Cardiac fibroblast (primary cell): ENCODE results near the gene YLPM1.

ENCODE experiments used
- DNase-seq, 2 donors: peaks; one replicate each; pipeline versions ENCODE4 v3.0.0 to v3.0.0-alpha.2; 2010; ENCODE audit warnings: low read depth in 2 of 2
- H3K4me3 ChIP-seq, 2 donors: replicated peaks in 1 of 2; 1 replicate in 1 of 2; 2 replicates in 1 of 2; pipeline ENCODE4 v1.5.1; 2011; ENCODE audit warnings: low read depth in 2 of 2, low read length in 2 of 2, mild to moderate bottlenecking in 2 of 2, moderate library complexity in 1 of 2
- TF ChIP-seq, protein P1 (sequence below): IDR thresholded peaks from one replicate; pipeline ENCODE4 v1.5.1; 2011; ENCODE audit warnings: low read depth, mild to moderate bottlenecking, low read length, inconsistent platforms

YLPM1 gene

DNA sequence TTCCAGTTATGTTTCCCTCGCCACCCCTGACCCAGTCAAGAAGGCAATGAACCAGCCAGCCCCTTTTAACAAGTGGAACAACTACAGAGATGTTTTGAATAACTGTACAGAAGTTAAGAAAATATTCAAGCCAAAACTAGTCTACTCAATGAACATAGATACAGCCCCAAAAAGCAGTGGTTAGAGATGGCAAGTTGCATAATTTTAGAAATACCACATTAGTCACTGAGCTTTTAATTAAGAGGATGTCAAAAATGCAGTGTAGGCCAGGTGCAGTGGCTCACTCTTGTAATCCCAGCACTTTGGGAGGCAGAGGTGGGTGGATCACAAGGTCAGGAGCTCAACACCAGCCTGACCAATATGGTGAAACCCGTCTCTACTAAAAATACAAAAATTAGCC, 85.7 kb downstream of the YLPM1 start:
- H3K4me3 ChIP-seq, result no peak overlapping the region
- DNase-seq, result peak in 1 of 2 donors; percentile 32
- TF ChIP-seq, protein P1, sequence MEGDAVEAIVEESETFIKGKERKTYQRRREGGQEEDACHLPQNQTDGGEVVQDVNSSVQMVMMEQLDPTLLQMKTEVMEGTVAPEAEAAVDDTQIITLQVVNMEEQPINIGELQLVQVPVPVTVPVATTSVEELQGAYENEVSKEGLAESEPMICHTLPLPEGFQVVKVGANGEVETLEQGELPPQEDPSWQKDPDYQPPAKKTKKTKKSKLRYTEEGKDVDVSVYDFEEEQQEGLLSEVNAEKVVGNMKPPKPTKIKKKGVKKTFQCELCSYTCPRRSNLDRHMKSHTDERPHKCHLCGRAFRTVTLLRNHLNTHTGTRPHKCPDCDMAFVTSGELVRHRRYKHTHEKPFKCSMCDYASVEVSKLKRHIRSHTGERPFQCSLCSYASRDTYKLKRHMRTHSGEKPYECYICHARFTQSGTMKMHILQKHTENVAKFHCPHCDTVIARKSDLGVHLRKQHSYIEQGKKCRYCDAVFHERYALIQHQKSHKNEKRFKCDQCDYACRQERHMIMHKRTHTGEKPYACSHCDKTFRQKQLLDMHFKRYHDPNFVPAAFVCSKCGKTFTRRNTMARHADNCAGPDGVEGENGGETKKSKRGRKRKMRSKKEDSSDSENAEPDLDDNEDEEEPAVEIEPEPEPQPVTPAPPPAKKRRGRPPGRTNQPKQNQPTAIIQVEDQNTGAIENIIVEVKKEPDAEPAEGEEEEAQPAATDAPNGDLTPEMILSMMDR, result no peak

DNA sequence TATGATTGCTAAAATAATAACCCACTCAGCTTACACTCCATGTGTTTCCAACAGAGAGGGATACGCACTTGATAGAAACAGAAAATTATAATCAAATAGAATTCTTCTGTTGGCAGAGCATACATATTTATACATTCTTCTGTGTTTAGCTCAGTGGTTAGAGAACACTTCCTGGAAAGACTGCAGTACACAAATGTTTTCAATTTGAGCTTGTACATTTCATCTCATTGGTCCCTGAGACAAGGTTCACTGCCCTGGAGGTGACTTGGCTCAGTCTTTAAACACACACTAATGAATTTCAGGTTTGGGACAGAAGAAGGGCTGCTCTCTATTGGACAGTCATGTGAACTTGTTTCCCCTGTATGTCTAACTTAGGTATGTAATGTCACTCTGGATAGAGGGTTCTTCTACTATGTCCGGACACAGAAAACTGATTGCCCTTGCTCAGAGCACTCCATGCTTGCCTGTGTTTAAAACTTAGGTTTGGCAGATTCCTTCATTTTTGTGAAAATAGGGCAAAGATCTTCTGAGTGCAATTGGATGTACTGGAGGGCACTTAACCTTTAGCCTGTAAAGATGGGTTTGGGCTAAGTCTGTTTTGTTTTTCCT, 89.9 kb downstream of the YLPM1 start:
- TF ChIP-seq, protein P1, result no peak
- peak; percentile 57 to 67 for DNase-seq
- H3K4me3 ChIP-seq, result no peak overlapping the region

DNA sequence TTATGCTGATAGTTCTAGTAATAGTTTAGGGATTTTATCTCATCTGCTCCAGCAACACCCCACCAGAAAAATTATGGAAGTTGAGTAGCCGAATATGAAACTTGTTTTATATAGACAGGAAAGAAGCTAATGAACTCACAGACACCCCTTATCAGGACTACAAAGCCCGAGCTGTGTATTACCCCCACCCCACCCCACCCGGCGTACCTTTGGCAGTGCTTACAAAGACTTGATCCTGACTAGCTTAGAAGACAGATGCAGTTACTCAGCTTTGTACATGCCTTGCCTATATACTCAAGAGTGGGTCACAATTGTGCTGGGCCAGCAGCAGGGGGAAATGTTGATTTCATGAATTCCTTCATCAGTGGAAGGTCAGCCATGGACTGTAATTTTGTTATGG, 90.5 kb downstream of the YLPM1 start:
- H3K4me3 ChIP-seq, result no peak overlapping the region
- no peak for DNase-seq
- TF ChIP-seq, protein P1, result no peak

DNA sequence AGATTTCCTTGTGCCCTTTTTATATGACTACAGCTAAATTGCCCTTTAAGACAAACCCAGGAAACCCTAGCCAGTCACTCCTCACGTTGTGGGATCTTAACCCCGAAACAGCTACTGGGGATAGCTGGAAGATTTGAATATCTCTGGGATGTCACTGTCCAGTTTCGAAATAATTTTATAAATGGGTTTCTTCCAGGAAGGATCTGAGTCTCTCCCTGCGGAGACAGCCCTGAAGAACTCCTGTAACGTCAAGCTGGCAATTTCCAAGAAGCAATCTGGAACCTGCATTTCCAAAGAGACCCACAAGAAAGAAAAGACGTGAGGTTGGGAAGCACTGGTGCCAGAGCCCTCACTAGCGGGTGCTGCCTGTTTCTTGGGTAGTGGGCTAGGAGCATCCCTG, 91.9 kb downstream of the YLPM1 start:
- TF ChIP-seq, protein P1, result no peak
- no peak for DNase-seq
- no peak overlapping the region for H3K4me3 ChIP-seq

DNA sequence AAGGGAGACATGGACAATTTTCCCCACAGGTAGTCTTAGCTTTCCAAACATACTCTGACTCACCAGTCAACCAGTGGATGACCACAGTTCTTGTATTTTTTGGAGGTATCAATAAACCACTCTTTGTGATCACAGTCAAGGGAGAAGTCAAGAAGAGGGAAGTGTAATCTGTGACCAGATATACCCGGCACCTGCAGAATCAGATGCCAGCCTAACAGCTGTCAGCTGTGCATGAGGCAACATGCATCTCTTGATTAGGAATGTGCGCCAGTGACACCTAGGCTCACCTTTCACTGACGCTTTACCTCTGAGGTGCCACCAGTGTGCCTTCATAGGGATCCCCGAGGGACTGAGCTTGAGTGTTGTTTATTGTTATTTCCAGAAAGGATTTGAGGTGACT, 92.8 kb downstream of the YLPM1 start:
- TF ChIP-seq, protein P1, result no peak
- no peak for DNase-seq
- H3K4me3 ChIP-seq, result no peak overlapping the region

DNA sequence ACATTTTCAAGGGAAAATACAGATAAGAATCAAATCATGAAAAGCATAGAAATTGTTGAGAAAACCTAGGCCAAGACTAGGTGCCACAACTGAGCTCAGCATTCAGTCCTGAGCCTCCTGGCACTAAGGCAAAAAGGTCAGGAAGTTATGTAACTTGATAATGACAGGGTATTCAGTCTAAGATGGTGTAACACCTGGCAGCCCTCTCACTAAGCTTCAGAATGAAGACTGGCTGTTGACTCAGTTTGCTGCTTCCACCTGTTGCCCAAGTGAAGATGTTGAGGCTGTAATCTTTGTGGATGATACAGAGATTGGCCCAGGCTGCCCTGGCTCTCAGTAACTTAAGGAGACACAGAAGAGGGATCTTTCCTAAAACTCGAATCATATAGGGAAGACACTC, 93.2 kb downstream of the YLPM1 start:
- TF ChIP-seq, protein P1, result no peak
- H3K4me3 ChIP-seq, result no peak overlapping the region
- DNase-seq, result no peak

DNA sequence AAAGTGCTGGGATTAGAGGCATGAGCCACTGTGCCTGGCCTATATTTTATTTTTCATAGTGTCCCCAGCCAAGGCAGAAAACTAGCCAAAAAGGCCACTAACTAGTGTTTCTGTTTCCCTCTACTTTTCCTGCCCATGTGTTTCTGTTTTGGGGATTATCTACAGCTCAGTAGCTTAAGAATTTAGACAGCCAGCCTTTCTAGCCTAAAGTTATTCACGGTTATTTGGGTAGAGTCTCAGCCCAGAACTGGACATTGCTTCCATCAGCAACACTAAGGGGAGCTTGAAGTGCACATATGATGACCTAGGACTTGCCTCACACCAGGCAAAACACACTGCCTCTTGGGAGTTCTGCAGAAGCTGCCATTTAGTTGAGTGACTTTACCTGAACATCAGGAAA, 94.9 kb downstream of the YLPM1 start:
- H3K4me3 ChIP-seq, result no peak overlapping the region
- TF ChIP-seq, protein P1, result no peak
- DNase-seq, result no peak
